ENCODE measurements around the gene ZNF205. TPM values are rescaled to one million over a fixed set of nuclear protein-coding genes. Genes with fewer than 3 reads are reported as not detected.

Gene ZNF205
- total RNA-seq, 1 donor, result 17.7 TPM

DNA sequence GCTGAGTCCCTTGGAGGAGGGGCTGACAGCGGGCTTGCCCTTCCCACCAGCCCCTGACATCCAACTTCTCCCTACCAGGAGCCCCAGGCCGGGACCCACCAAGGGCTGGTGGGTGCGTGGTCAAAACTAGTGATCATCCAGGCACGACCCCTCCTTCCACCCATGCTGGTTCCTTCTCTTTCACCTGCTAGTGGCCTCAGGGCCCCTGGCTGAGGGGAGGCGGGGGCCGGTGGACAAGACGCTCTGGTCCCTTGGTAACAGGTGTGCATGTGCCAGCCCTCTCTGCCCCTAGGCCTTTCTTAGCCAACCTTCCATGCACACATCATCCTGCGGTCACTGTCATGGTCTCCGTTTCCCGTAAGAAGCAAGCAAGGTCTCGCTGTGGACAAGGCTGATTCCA, 30.8 kb downstream of the ZNF205 start:
- TF ChIP-seq, protein P1, sequence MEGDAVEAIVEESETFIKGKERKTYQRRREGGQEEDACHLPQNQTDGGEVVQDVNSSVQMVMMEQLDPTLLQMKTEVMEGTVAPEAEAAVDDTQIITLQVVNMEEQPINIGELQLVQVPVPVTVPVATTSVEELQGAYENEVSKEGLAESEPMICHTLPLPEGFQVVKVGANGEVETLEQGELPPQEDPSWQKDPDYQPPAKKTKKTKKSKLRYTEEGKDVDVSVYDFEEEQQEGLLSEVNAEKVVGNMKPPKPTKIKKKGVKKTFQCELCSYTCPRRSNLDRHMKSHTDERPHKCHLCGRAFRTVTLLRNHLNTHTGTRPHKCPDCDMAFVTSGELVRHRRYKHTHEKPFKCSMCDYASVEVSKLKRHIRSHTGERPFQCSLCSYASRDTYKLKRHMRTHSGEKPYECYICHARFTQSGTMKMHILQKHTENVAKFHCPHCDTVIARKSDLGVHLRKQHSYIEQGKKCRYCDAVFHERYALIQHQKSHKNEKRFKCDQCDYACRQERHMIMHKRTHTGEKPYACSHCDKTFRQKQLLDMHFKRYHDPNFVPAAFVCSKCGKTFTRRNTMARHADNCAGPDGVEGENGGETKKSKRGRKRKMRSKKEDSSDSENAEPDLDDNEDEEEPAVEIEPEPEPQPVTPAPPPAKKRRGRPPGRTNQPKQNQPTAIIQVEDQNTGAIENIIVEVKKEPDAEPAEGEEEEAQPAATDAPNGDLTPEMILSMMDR (IDR thresholded peaks at IDR 0.05; ENCODE audit: extremely low read depth, low read depth, low read length), result no peak
- no peaks in the 10 kb centered on the region for H3K27me3 ChIP-seq (ENCODE audit: insufficient read depth, low read length)
- H4K20me1 ChIP-seq (ENCODE audit: insufficient read depth, low read length), result no peaks in the 10 kb centered on the region
- H3K36me3 ChIP-seq (ENCODE audit: insufficient read depth, low read length), result peaks cover 11% of the 10 kb centered on the region
- no peaks in the 10 kb centered on the region for H3K9me3 ChIP-seq (ENCODE audit: low read depth, low read length)
- H2AFZ ChIP-seq (ENCODE audit: low read length), result no peak overlapping the region
- H3K27ac ChIP-seq (ENCODE audit: low read depth, low read length), result no peak overlapping the region
- peak; percentile 71 for DNase-seq (ENCODE audit: insufficient read length, low spot score, missing footprints)
- H3K4me1 ChIP-seq (ENCODE audit: insufficient read depth, low read length), result peaks cover 4% of the 10 kb centered on the region
- H3K4me2 ChIP-seq (ENCODE audit: insufficient read depth, low read length), result no peak overlapping the region
- no peak overlapping the region for H3K4me3 ChIP-seq (ENCODE audit: insufficient read depth, low read length)
- H3K79me2 ChIP-seq (ENCODE audit: insufficient read depth, low read length), result no peaks in the 10 kb centered on the region

GRCh38 chr16:3143598-3144320, 31.4 kb downstream of the ZNF205 start:
- H3K4me3 ChIP-seq (ENCODE audit: insufficient read depth, low read length), result no peak overlapping the region
- H3K9me3 ChIP-seq (ENCODE audit: low read depth, low read length), result no peaks in the 10 kb centered on the region
- no peak overlapping the region for H3K4me2 ChIP-seq (ENCODE audit: insufficient read depth, low read length)
- H2AFZ ChIP-seq (ENCODE audit: low read length), result no peak overlapping the region
- H3K27ac ChIP-seq (ENCODE audit: low read depth, low read length), result no peak overlapping the region
- no peaks in the 10 kb centered on the region for H4K20me1 ChIP-seq (ENCODE audit: insufficient read depth, low read length)
- H3K27me3 ChIP-seq (ENCODE audit: insufficient read depth, low read length), result no peaks in the 10 kb centered on the region
- TF ChIP-seq, protein P1 (IDR thresholded peaks at IDR 0.05; ENCODE audit: extremely low read depth, low read depth, low read length), result no peak
- peak; percentile 82 for DNase-seq (ENCODE audit: insufficient read length, low spot score, missing footprints)
- H3K4me1 ChIP-seq (ENCODE audit: insufficient read depth, low read length), result peaks cover 4% of the 10 kb centered on the region
- no peaks in the 10 kb centered on the region for H3K79me2 ChIP-seq (ENCODE audit: insufficient read depth, low read length)
- peaks cover 11% of the 10 kb centered on the region for H3K36me3 ChIP-seq (ENCODE audit: insufficient read depth, low read length)

GRCh38 chr16:3144321-3144983, 32.1 kb downstream of the ZNF205 start:
- H3K79me2 ChIP-seq (ENCODE audit: insufficient read depth, low read length), result no peaks in the 10 kb centered on the region
- H3K4me2 ChIP-seq (ENCODE audit: insufficient read depth, low read length), result no peak overlapping the region
- H3K4me3 ChIP-seq (ENCODE audit: insufficient read depth, low read length), result no peak overlapping the region
- H3K9me3 ChIP-seq (ENCODE audit: low read depth, low read length), result no peaks in the 10 kb centered on the region
- peaks cover 7% of the 10 kb centered on the region for H3K36me3 ChIP-seq (ENCODE audit: insufficient read depth, low read length)
- H3K27me3 ChIP-seq (ENCODE audit: insufficient read depth, low read length), result no peaks in the 10 kb centered on the region
- peak; percentile 60 for DNase-seq (ENCODE audit: insufficient read length, low spot score, missing footprints)
- TF ChIP-seq, protein P1 (IDR thresholded peaks at IDR 0.05; ENCODE audit: extremely low read depth, low read depth, low read length), result no peak
- H3K27ac ChIP-seq (ENCODE audit: low read depth, low read length), result no peak overlapping the region
- no peak overlapping the region for H2AFZ ChIP-seq (ENCODE audit: low read length)
- peaks cover 1% of the 10 kb centered on the region for H3K4me1 ChIP-seq (ENCODE audit: insufficient read depth, low read length)
- H4K20me1 ChIP-seq (ENCODE audit: insufficient read depth, low read length), result no peaks in the 10 kb centered on the region

- H3K36me3 ChIP-seq (ENCODE audit: insufficient read depth, low read length), result peaks cover 6% of the 10 kb centered on the region
- DNase-seq (ENCODE audit: insufficient read length, low spot score, missing footprints), result peak; percentile 59
- H3K4me2 ChIP-seq (ENCODE audit: insufficient read depth, low read length), result no peak overlapping the region
- no peaks in the 10 kb centered on the region for H3K27me3 ChIP-seq (ENCODE audit: insufficient read depth, low read length)
- no peaks in the 10 kb centered on the region for H3K4me1 ChIP-seq (ENCODE audit: insufficient read depth, low read length)
- no peaks in the 10 kb centered on the region for H3K79me2 ChIP-seq (ENCODE audit: insufficient read depth, low read length)
- no peak overlapping the region for H3K27ac ChIP-seq (ENCODE audit: low read depth, low read length)
- H2AFZ ChIP-seq (ENCODE audit: low read length), result no peak overlapping the region
- no peak overlapping the region for H3K4me3 ChIP-seq (ENCODE audit: insufficient read depth, low read length)
- no peaks in the 10 kb centered on the region for H4K20me1 ChIP-seq (ENCODE audit: insufficient read depth, low read length)
- H3K9me3 ChIP-seq (ENCODE audit: low read depth, low read length), result no peaks in the 10 kb centered on the region
- TF ChIP-seq, protein P1 (IDR thresholded peaks at IDR 0.05; ENCODE audit: extremely low read depth, low read depth, low read length), result no peak
Observed at GRCh38 chr16:3145151-3145550, 32.8 kb downstream of the ZNF205 start.
